ENCODE measurements around the gene CHRM4. TPM values are rescaled to one million over a fixed set of nuclear protein-coding genes. Genes with fewer than 3 reads are reported as not detected.

Gene CHRM4
- total and polyA plus RNA-seq, 2 donors: 0.21 to 0.56 TPM

GRCh38 chr11:46348566-46349401 lies 42.8 kb downstream of the CHRM4 start:
- no peak for DNase-seq (ENCODE audit: extremely low spot score)
- no peaks in the 10 kb centered on the region for H3K36me3 ChIP-seq (ENCODE audit: insufficient read depth)
- H3K4me3 ChIP-seq (ENCODE audit: low read depth, low read length): peak overlapping the region; percentile 67
- H3K27ac ChIP-seq (ENCODE audit: low read depth): no peak overlapping the region
- WGBS: 74% methylated on average over 18 of the region's 18 CpGs
- no peaks in the 10 kb centered on the region for H3K4me1 ChIP-seq (ENCODE audit: insufficient read depth)

- no peak overlapping the region for H3K27ac ChIP-seq (ENCODE audit: low read depth)
Observed at GRCh38 chr11:46347637-46348311, 43.8 kb downstream of the CHRM4 start.

GRCh38 chr11:46346886-46347636 lies 44.5 kb downstream of the CHRM4 start, which contains the start of gene DGKZ:
TSS of gene DGKZ (plus strand) at chr11:46347463. CDS start at chr11:46347660, 197 bp downstream.
- no peak for DNase-seq (ENCODE audit: extremely low spot score)
- Histone ChIP-seq H3K27ac (ENCODE audit: low read depth) (no peak within 1 kb of the TSS), H3K4me3 (ENCODE audit: low read depth, low read length) (peak within 1 kb of the TSS; percentile 67), H3K4me1 (ENCODE audit: insufficient read depth) (no peaks in the 10 kb centered on the region), H3K36me3 (ENCODE audit: insufficient read depth) (no peaks in the 10 kb centered on the region)
- 5% methylated on average over 78 of the region's 80 CpGs for WGBS

More at GRCh38 chr11:46347637-46348311, 43.8 kb downstream of the CHRM4 start:
- peak overlapping the region; percentile 67 for H3K4me3 ChIP-seq (ENCODE audit: low read depth, low read length)
- H3K4me1 ChIP-seq (ENCODE audit: insufficient read depth): no peaks in the 10 kb centered on the region
- WGBS: 3% methylated on average over 63 of the region's 63 CpGs
- H3K36me3 ChIP-seq (ENCODE audit: insufficient read depth): no peaks in the 10 kb centered on the region
- no peak for DNase-seq (ENCODE audit: extremely low spot score)

- Histone ChIP-seq H3K27ac (ENCODE audit: low read depth) (no peak overlapping the region), H3K4me3 (ENCODE audit: low read depth, low read length) (peak overlapping the region; percentile 5), H3K4me1 (ENCODE audit: insufficient read depth) (no peaks in the 10 kb centered on the region), H3K36me3 (ENCODE audit: insufficient read depth) (no peaks in the 10 kb centered on the region)
- no peak for DNase-seq (ENCODE audit: extremely low spot score)
- 77% methylated on average over 10 of the region's 10 CpGs for WGBS
Observed at GRCh38 chr11:46345881-46346484, 45.6 kb downstream of the CHRM4 start.

DNA sequence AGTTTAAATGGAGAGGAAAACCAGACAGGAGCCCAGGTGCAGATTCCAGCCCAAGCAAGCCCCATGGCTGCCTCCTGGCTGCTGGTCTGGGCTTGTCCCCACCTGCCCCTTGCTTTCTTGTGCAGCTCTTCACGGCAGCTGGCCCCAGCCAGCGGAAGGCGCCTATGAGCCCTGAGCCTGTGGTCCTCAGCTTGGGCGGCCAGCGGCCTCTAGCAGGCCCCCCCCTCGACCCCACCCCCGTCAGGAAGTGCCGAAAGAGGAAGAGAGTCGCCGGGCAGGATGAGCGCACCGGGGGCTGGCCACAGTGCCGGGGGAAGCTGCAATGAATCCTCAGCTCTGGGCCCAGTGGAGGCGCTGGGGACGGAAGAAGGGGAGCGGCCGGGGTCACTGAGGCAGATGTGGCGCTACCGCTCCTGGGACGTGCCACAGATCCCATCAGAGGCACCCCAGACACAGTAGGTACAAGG lies 46.4 kb downstream of the CHRM4 start:
- 55% methylated on average over 20 of the region's 20 CpGs for WGBS
- H3K4me1 ChIP-seq (ENCODE audit: insufficient read depth): no peaks in the 10 kb centered on the region
- no peaks in the 10 kb centered on the region for H3K36me3 ChIP-seq (ENCODE audit: insufficient read depth)
- H3K4me3 ChIP-seq (ENCODE audit: low read depth, low read length): peak overlapping the region; percentile 5
- DNase-seq (ENCODE audit: extremely low spot score): no peak
- H3K27ac ChIP-seq (ENCODE audit: low read depth): peak overlapping the region; percentile 33

GRCh38 chr11:46343520-46343919 lies 48.1 kb downstream of the CHRM4 start:
- 81% methylated on average over 3 of the region's 3 CpGs for WGBS
- no peak for DNase-seq (ENCODE audit: extremely low spot score)
- Histone ChIP-seq H3K4me1 (ENCODE audit: insufficient read depth) (no peaks in the 10 kb centered on the region), H3K36me3 (ENCODE audit: insufficient read depth) (no peaks in the 10 kb centered on the region), H3K27ac (ENCODE audit: low read depth) (no peak overlapping the region), H3K4me3 (ENCODE audit: low read depth, low read length) (no peak overlapping the region)

DNA sequence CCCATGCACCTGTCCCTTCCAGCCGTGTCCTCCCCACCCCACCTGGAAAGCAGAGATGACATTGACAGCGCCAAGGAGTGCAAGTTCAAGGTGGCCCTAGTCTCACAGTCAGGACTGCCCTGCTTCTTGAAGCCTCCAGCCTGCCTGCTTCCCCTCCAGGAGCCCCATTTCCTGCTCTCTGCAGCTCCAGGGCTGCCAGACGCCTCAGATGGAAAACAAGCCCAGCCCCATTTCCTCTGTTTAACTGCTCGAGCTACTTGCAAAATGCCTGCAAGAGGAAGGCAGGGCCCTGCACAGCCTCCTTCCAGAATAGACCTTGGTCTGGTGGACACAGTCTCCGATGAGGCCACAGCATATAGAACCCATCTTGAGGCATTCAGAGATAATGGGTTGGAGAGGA lies 49.3 kb downstream of the CHRM4 start:
- no peaks in the 10 kb centered on the region for H3K4me1 ChIP-seq (ENCODE audit: insufficient read depth)
- no peak for DNase-seq (ENCODE audit: extremely low spot score)
- H3K27ac ChIP-seq (ENCODE audit: low read depth): no peak overlapping the region
- H3K4me3 ChIP-seq (ENCODE audit: low read depth, low read length): no peak overlapping the region
- H3K36me3 ChIP-seq (ENCODE audit: insufficient read depth): no peaks in the 10 kb centered on the region
- WGBS: 42% methylated on average over 5 of the region's 5 CpGs

DNA sequence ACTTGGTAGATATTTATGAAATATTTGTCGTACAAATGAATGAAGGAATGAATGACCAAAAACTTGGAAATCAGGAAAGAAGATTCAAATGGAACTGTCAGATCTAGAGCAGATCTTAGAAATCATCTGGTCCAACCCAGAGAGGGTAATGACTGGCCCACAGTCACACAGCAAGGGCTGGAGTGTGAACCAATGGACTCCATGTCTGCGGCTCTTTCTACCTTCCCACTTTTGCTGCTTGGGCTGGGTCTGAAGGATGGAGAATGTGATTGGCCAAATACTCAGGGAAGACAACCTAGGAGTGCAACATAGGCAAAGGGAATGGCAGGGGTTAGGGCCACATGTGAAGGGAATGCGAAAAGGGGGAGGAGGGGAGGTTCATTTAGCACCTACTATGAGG lies 50.1 kb downstream of the CHRM4 start:
- H3K27ac ChIP-seq (ENCODE audit: low read depth): no peak overlapping the region
- DNase-seq (ENCODE audit: extremely low spot score): no peak
- WGBS: 94% methylated on average over 3 of the region's 3 CpGs
- no peak overlapping the region for H3K4me3 ChIP-seq (ENCODE audit: low read depth, low read length)
- H3K36me3 ChIP-seq (ENCODE audit: insufficient read depth): no peaks in the 10 kb centered on the region
- H3K4me1 ChIP-seq (ENCODE audit: insufficient read depth): no peaks in the 10 kb centered on the region

DNA sequence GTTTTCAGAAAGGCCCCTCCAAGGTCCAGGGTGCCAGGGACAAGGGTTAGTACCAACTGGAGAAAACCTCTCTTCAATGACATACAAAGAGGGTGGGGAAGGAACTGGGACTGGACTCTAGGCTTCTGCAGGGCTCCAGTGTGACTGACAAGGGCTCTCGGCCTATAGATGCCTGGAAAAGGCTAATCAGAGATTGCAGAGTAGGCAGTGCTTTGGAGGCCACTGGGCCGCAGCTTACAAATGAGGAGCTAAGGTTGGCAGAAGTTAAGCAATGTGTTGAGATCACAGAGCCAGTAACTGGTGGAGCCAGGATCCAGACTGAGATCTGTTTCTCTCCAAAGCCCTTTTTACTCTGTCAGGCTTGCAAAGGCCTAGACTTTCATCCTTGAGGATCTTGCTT lies 51.8 kb downstream of the CHRM4 start:
- Histone ChIP-seq H3K36me3 (ENCODE audit: insufficient read depth) (no peaks in the 10 kb centered on the region), H3K27ac (ENCODE audit: low read depth) (no peak overlapping the region), H3K4me1 (ENCODE audit: insufficient read depth) (no peaks in the 10 kb centered on the region), H3K4me3 (ENCODE audit: low read depth, low read length) (no peak overlapping the region)
- DNase-seq (ENCODE audit: extremely low spot score): no peak
- 69% methylated on average over 2 of the region's 2 CpGs for WGBS

DNA sequence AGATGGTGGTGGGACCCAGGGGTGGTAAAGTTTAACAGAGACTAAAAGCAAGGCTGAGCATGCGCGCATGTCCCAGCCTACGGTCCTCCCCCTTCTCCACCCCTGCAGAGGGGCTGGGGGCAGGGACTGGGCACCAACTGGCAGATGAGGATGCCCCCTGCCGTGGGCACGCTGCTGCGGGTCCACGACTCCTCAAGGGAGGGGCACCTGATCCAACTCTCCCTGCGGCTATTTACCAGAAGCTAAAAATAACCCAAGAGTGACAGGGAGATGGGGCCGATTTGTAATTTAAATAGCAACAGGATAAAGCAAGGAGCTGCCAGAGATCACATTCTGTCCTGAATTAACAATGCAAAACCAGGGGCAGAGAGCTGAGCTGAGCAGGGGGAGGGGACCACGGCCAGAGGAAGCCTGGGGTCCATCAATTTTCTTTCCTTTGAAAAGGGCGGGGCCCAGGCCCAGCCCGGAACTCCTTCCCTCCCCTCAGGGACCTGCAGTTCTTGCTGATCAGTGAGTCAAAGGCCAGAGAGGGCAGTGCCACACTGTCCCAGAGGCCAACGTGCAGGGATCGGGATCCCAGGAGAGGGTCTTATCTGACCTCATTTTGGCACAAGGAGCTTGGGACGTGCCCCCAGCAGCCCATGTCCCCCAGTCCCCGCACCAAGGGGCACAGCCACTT lies 52.4 kb downstream of the CHRM4 start:
- Histone ChIP-seq H3K27ac (ENCODE audit: low read depth) (no peak overlapping the region), H3K4me3 (ENCODE audit: low read depth, low read length) (no peak overlapping the region), H3K36me3 (ENCODE audit: insufficient read depth) (no peaks in the 10 kb centered on the region), H3K4me1 (ENCODE audit: insufficient read depth) (no peaks in the 10 kb centered on the region)
- DNase-seq (ENCODE audit: extremely low spot score): no peak
- WGBS: 24% methylated on average over 16 of the region's 16 CpGs

DNA sequence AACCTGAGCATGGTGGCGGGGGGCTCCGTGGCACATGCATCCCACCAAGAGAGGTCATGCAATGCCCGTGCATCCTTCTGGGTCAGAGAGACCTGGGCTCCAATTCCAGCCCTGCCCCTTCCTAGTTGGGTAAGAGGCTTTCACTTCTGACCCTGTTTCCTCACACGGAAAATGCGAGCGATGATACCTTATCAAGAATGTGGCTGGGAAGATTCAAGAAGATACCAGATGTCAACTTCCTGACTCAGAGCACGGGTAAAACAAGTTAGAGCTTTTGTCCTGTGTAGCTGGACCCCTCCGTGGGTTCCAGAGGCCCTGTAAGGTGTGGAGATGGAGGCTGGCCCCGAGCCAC lies 53.0 kb downstream of the CHRM4 start:
- Histone ChIP-seq H3K4me3 (ENCODE audit: low read depth, low read length) (no peak overlapping the region), H3K4me1 (ENCODE audit: insufficient read depth) (no peaks in the 10 kb centered on the region), H3K27ac (ENCODE audit: low read depth) (no peak overlapping the region), H3K36me3 (ENCODE audit: insufficient read depth) (no peaks in the 10 kb centered on the region)
- WGBS: 23% methylated on average over 9 of the region's 9 CpGs
- DNase-seq (ENCODE audit: extremely low spot score): no peak

DNA sequence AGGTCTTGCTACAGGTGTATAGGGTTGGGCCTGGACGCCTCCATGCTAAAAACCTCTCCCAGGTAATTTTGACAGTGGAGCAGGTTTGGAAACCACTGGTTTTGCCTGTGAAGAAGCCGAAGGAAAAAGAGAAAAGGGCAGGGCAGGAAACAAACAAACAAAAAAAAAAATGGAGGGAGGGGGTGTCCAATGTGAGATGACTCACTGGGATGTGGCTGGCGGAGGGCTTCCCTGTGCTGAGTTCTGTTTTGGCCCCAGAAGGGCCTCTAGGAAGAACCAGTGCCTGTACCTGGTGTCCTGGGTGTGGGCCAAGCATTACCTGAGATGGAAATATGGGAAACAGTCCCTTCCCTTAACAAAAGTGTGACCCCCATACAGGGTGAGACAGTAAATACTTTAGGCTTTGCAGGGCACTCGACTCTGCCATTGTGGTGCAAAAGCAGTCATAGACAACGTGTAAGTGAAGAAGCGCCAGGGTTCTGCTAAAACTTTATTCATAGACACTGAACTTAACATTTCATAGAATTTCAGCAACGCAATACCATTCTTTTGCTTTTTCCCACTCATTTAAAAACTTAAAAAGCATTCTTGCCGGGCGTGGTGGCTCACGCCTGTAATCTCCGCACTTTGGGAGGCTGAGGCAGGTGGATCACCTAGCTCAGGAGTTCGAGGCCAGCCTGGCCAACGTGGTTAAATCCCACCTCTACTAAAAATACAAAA lies 53.8 kb downstream of the CHRM4 start:
- Histone ChIP-seq H3K4me1 (ENCODE audit: insufficient read depth) (no peaks in the 10 kb centered on the region), H3K4me3 (ENCODE audit: low read depth, low read length) (no peak overlapping the region), H3K36me3 (ENCODE audit: insufficient read depth) (no peaks in the 10 kb centered on the region), H3K27ac (ENCODE audit: low read depth) (no peak overlapping the region)
- DNase-seq (ENCODE audit: extremely low spot score): no peak
- 89% methylated on average over 13 of the region's 13 CpGs for WGBS

All from urinary bladder (tissue), 4 donors.